ENCODE measurements around the gene C6orf141. TPM values are rescaled to one million over a fixed set of nuclear protein-coding genes. Genes with fewer than 3 reads are reported as not detected.

Gene C6orf141
- total and polyA plus RNA-seq, 2 donors (not counting 1 experiment from before 2014, with no cell fraction given), result not detected

DNA sequence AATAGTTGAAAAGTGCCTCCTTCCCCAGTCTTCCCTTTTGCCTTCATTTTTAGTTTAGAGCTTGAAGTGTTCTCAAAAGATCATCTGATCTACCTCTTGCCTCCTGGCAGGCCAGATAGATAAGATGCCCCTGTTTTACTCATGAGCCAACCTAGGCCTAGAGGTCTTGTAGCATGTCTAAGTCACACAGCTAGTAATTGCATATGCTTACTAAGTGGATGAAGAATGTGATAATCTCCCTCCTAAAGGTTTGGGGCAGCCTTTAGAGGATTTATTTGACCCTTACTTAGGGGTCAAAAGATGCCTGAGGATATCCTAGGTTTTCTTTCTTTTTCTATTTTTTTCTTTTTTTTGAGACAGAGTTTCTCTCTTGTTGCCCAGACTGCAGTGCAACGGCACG, 2.1 kb downstream of the C6orf141 start:
- ATAC-seq (ENCODE audit: low read depth), result no peak
- Histone ChIP-seq H3K9me3 (ENCODE audit: control extremely low read depth in 1 of 3, control insufficient read depth in 2 of 3, insufficient read depth in 1 of 3, low read length in 2 of 3) (no peaks in the 10 kb centered on the region), H3K4me1 (ENCODE audit: control insufficient read depth in 2 of 2, insufficient read depth in 2 of 2, low read length in 2 of 2) (peaks cover 13 to 19% of the 10 kb centered on the region in 2 donors), H3K4me2 (replicated peaks; ENCODE audit: low read depth, low read length, poor library complexity, severe bottlenecking) (no peak overlapping the region), H3K79me2 (ENCODE audit: control insufficient read depth, insufficient read depth, low read length) (no peaks in the 10 kb centered on the region), H3K27me3 (replicated peaks in 1 of 4; ENCODE audit: control extremely low read depth in 1 of 4, control insufficient read depth in 3 of 4, insufficient read depth in 4 of 4, low read length in 3 of 4) (peaks cover 0 to 19% (median 7%) of the 10 kb centered on the region in 4 experiments), H3K9ac (ENCODE audit: low read length) (no peak overlapping the region), H2AFZ (ENCODE audit: insufficient read depth, low read depth, low read length, poor library complexity, severe bottlenecking) (no peak overlapping the region), H3K36me3 (replicated peaks in 1 of 2; ENCODE audit: control extremely low read depth in 1 of 2, control insufficient read depth in 1 of 2, extremely low read depth in 1 of 2, insufficient read depth in 2 of 2, low read length in 1 of 2) (no peaks in the 10 kb centered on the region), H3K27ac (ENCODE audit: low read length in 2 of 2) (no peak overlapping the region), H4K20me1 (ENCODE audit: control insufficient read depth, insufficient read depth, low read length, poor library complexity, severe bottlenecking) (no peaks in the 10 kb centered on the region), H3K4me3 (ENCODE audit: control extremely low read depth in 1 of 5, extremely low read depth in 1 of 5, insufficient read depth in 1 of 5, low read depth in 2 of 5, low read length in 4 of 5) (no peak overlapping the region)
- intact Hi-C loops (cut with micrococcal nuclease), result no loop called here
- Mint-ChIP-seq H3K4me3 (no peak overlapping the region), H3K4me1 (peaks cover 18% of the 10 kb centered on the region), H3K9me3 (ENCODE audit: insufficient read depth) (no peaks in the 10 kb centered on the region), H3K27me3 (peaks cover 24% of the 10 kb centered on the region), H3K27ac (no peak overlapping the region)
- TF ChIP-seq, protein P1, sequence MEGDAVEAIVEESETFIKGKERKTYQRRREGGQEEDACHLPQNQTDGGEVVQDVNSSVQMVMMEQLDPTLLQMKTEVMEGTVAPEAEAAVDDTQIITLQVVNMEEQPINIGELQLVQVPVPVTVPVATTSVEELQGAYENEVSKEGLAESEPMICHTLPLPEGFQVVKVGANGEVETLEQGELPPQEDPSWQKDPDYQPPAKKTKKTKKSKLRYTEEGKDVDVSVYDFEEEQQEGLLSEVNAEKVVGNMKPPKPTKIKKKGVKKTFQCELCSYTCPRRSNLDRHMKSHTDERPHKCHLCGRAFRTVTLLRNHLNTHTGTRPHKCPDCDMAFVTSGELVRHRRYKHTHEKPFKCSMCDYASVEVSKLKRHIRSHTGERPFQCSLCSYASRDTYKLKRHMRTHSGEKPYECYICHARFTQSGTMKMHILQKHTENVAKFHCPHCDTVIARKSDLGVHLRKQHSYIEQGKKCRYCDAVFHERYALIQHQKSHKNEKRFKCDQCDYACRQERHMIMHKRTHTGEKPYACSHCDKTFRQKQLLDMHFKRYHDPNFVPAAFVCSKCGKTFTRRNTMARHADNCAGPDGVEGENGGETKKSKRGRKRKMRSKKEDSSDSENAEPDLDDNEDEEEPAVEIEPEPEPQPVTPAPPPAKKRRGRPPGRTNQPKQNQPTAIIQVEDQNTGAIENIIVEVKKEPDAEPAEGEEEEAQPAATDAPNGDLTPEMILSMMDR (IDR thresholded peaks at IDR 0.05), result no peak
- no peak for TF ChIP-seq EZH2 (IDR thresholded peaks at IDR 0.05; ENCODE audit: borderline replicate concordance, insufficient read depth, low read depth, low read length, poor library complexity, severe bottlenecking)
- no peak for DNase-seq
- ChIA-PET CTCF (no interaction called here), POLR2A (no interaction called here)
- WGBS (ENCODE audit: insufficient coverage), result no CpG with 5 or more reads among the region's 2 CpGs

DNA sequence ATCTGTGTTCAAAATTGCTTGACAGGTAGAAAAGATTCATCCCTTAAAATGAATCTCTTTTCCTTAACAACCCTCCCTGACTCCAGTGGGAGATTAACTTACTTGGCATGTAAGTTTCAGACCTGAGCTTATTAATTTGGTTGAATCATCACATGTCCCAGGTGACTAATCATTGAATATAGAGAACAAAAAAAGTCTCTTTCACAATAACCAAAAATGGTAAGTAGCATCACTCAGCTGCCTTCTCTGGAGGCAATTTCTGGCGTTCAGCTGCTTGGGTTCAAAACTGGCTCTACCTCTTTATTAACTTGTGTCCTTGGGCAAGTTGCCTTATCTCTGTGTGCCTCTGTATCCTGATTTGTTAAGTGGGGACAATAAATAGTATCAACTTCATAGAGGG, 2.9 kb downstream of the C6orf141 start:
- Mint-ChIP-seq H3K27ac (no peak overlapping the region), H3K4me3 (no peak overlapping the region), H3K9me3 (ENCODE audit: insufficient read depth) (no peaks in the 10 kb centered on the region), H3K27me3 (peaks cover 24% of the 10 kb centered on the region), H3K4me1 (peaks cover 18% of the 10 kb centered on the region)
- Histone ChIP-seq H3K4me3 (ENCODE audit: control extremely low read depth in 1 of 5, extremely low read depth in 1 of 5, insufficient read depth in 1 of 5, low read depth in 2 of 5, low read length in 4 of 5) (no peak overlapping the region), H3K4me2 (replicated peaks; ENCODE audit: low read depth, low read length, poor library complexity, severe bottlenecking) (no peak overlapping the region), H3K27ac (ENCODE audit: low read length in 2 of 2) (no peak overlapping the region), H3K9ac (ENCODE audit: low read length) (no peak overlapping the region), H3K36me3 (replicated peaks in 1 of 2; ENCODE audit: control extremely low read depth in 1 of 2, control insufficient read depth in 1 of 2, extremely low read depth in 1 of 2, insufficient read depth in 2 of 2, low read length in 1 of 2) (no peaks in the 10 kb centered on the region), H4K20me1 (ENCODE audit: control insufficient read depth, insufficient read depth, low read length, poor library complexity, severe bottlenecking) (no peaks in the 10 kb centered on the region), H2AFZ (ENCODE audit: insufficient read depth, low read depth, low read length, poor library complexity, severe bottlenecking) (no peak overlapping the region), H3K79me2 (ENCODE audit: control insufficient read depth, insufficient read depth, low read length) (no peaks in the 10 kb centered on the region), H3K4me1 (ENCODE audit: control insufficient read depth in 2 of 2, insufficient read depth in 2 of 2, low read length in 2 of 2) (peaks cover 13 to 19% of the 10 kb centered on the region in 2 donors), H3K27me3 (replicated peaks in 1 of 4; ENCODE audit: control extremely low read depth in 1 of 4, control insufficient read depth in 3 of 4, insufficient read depth in 4 of 4, low read length in 3 of 4) (peaks cover 0 to 19% (median 7%) of the 10 kb centered on the region in 4 experiments), H3K9me3 (ENCODE audit: control extremely low read depth in 1 of 3, control insufficient read depth in 2 of 3, insufficient read depth in 1 of 3, low read length in 2 of 3) (no peaks in the 10 kb centered on the region)
- DNase-seq (no peak), ATAC-seq (ENCODE audit: low read depth) (no peak)
- WGBS (ENCODE audit: insufficient coverage), result no CpG with 5 or more reads among the region's 1 CpG
- intact Hi-C loops (cut with micrococcal nuclease), result no loop called here
- POLR2A ChIA-PET, result no interaction called here
- TF ChIP-seq EZH2 (IDR thresholded peaks at IDR 0.05; ENCODE audit: borderline replicate concordance, insufficient read depth, low read depth, low read length, poor library complexity, severe bottlenecking), result no peak
- TF ChIP-seq, protein P1 (IDR thresholded peaks at IDR 0.05), result no peak
- CTCF ChIA-PET, result interaction anchor here (0.7 kb wide), 1 partner anchor 22 kb away, joined by 3 read pairs; no protein-coding TSS in a partner anchor
